ENCODE data around the gene COL4A3.

GRCh38 chr2:227312579-227312978 is 148.2 kb downstream of the COL4A3 start:
- no peak for TF ChIP-seq CTCF (IDR thresholded peaks at IDR 0.05; ENCODE audit: borderline replicate concordance, extremely low read depth, low read length, poor library complexity, severe bottlenecking)
- TF ChIP-seq EZH2 (IDR thresholded peaks at IDR 0.05; ENCODE audit: borderline replicate concordance, low read depth, low read length, severe bottlenecking) = no peak

Measured in DND-41 (cell line).